Measurements from ENCODE around the gene SHISA9. TPM values are rescaled to one million over a fixed set of nuclear protein-coding genes. Genes with fewer than 3 reads are reported as not detected.

The SHISA9 gene
- total and polyA plus RNA-seq, 2 of the 4 experiments (the other 2 are of a cell fraction): under 0.01 TPM; not detected in 1

- no peak overlapping the region for H4K8ac ChIP-seq (ENCODE audit: low read depth in 2 of 2, low read length in 2 of 2)
- ATAC-seq (ENCODE audit: low read depth) (no peak), DNase-seq (no peak)
- no peak overlapping the region for H2AK9ac ChIP-seq (replicated peaks; ENCODE audit: low read depth, low read length, poor library complexity)
- H2BK20ac ChIP-seq (ENCODE audit: low read depth, low read length): no peak overlapping the region
- dilution Hi-C loops (cut with HindIII; ENCODE audit: low sequenced_read_pairs, unreplicated experiment) (no loop called here), in situ Hi-C loops (cut with MboI; ENCODE audit: low sequenced_read_pairs) (no loop called here), intact Hi-C loops (cut with micrococcal nuclease) (loop anchor here (10.0 kb wide), 1 partner anchor 770 kb away; no protein-coding TSS in a partner anchor)
- TF ChIP-seq RCOR1 (IDR thresholded peaks at IDR 0.05; ENCODE audit: insufficient replicate concordance, low read length) (no peak), RFX5 (IDR thresholded peaks at IDR 0.05; ENCODE audit: low read depth, low read length) (no peak), MXI1 (IDR thresholded peaks at IDR 0.05; ENCODE audit: borderline replicate concordance, low read depth, low read length) (no peak), MAFK (IDR thresholded peaks at IDR 0.05; ENCODE audit: low read depth, low read length) (no peak), USF2 (IDR thresholded peaks at IDR 0.05; ENCODE audit: low read depth, low read length) (no peak), SMC3 (IDR thresholded peaks at IDR 0.05; ENCODE audit: low read depth, low read length) (no peak), CEBPB (IDR thresholded peaks at IDR 0.05; ENCODE audit: low read depth, low read length) (no peak), ELK1 (IDR thresholded peaks at IDR 0.05; ENCODE audit: borderline replicate concordance, low read depth, low read length) (no peak), CTCF (conservative IDR thresholded peaks at IDR 0.05; ENCODE audit: low read depth, low read length) (no peak), FOS (IDR thresholded peaks at IDR 0.05; ENCODE audit: low read depth, low read length) (no peak), POLR2A (IDR thresholded peaks at IDR 0.05; ENCODE audit: low read depth, low read length) (no peak), CHD1 (IDR thresholded peaks at IDR 0.05; ENCODE audit: low read depth, low read length) (no peak), BHLHE40 (IDR thresholded peaks at IDR 0.05; ENCODE audit: low read depth, low read length) (no peak), NFE2L2 (IDR thresholded peaks at IDR 0.05; ENCODE audit: low read depth, low read length) (no peak), RAD21 (IDR thresholded peaks at IDR 0.05; ENCODE audit: low read length) (no peak)
- H3K14ac ChIP-seq (replicated peaks; ENCODE audit: low read depth, low read length): no peak overlapping the region
- no peak overlapping the region for H3K4ac ChIP-seq (ENCODE audit: low read depth, low read length)
- H3K23ac ChIP-seq (ENCODE audit: low read depth, low read length): no peak overlapping the region
- no peak overlapping the region for H2BK15ac ChIP-seq (ENCODE audit: low read depth, low read length)
- no peaks in the 10 kb centered on the region for H3K9me1 ChIP-seq (ENCODE audit: insufficient read depth, low read length)
- no peak overlapping the region for H2BK5ac ChIP-seq (ENCODE audit: low read depth, low read length, poor library complexity, severe bottlenecking)
- H4K91ac ChIP-seq (ENCODE audit: insufficient read depth, low read depth, low read length): no peak overlapping the region
- peaks cover 14% of the 10 kb centered on the region for H3K9me3 ChIP-seq (ENCODE audit: control insufficient read depth, insufficient read depth, low read length)
- H3K56ac ChIP-seq (ENCODE audit: extremely low read depth, insufficient read depth, low read length): no peak overlapping the region
- ChIA-PET CTCF (no interaction called here), POLR2A (ENCODE audit: unreplicated experiment) (no interaction called here)
- no peak overlapping the region for H3K4me3 ChIP-seq (ENCODE audit: insufficient read depth, low read depth, low read length)
- no peaks in the 10 kb centered on the region for H3K4me1 ChIP-seq (ENCODE audit: control insufficient read depth, insufficient read depth, low read length)
- H3K4me2 ChIP-seq (ENCODE audit: low read depth, low read length): no peak overlapping the region
- no peak overlapping the region for H4K5ac ChIP-seq (ENCODE audit: low read depth, low read length)
- no peak overlapping the region for H2AK5ac ChIP-seq (ENCODE audit: low read depth, low read length)
- no TSS peak for BruUV-seq (replicated peaks)
- H3K27me3 ChIP-seq (ENCODE audit: control insufficient read depth, insufficient read depth, low read length): no peaks in the 10 kb centered on the region
- no peaks in the 10 kb centered on the region for H4K20me1 ChIP-seq (ENCODE audit: insufficient read depth, low read length)
- H3K9ac ChIP-seq (ENCODE audit: low read depth, low read length): no peak overlapping the region
- H3K18ac ChIP-seq (ENCODE audit: low read depth, low read length): no peak overlapping the region
- WGBS, 2 experiments (ENCODE audit: extremely low coverage in 2 of 2, insufficient read length in 1 of 2): 0% methylated on average over 1 of the region's 4 CpGs; no CpG with 5 or more reads in 1 of the 2 experiments
- no peaks in the 10 kb centered on the region for H3K36me3 ChIP-seq (ENCODE audit: control insufficient read depth, insufficient read depth, low read length)
- H2AFZ ChIP-seq (replicated peaks; ENCODE audit: low read length, poor library complexity): no peak overlapping the region
- H2BK120ac ChIP-seq (ENCODE audit: low read depth, low read length): no peak overlapping the region
- H3K79me1 ChIP-seq (ENCODE audit: low read depth in 1 of 2, low read length in 2 of 2): no peaks in the 10 kb centered on the region
- H3K27ac ChIP-seq (ENCODE audit: insufficient read depth, low read length): no peak overlapping the region
Measured at GRCh38 chr16:12994402-12994801, 93.0 kb downstream of the SHISA9 start.
